ENCODE measurements around the gene ATP7A. TPM values are rescaled to one million over a fixed set of nuclear protein-coding genes. Genes with fewer than 3 reads are reported as not detected.

ATP7A gene
- total RNA-seq, 1 experiment from 2014 or later: 13.5 TPM

DNA sequence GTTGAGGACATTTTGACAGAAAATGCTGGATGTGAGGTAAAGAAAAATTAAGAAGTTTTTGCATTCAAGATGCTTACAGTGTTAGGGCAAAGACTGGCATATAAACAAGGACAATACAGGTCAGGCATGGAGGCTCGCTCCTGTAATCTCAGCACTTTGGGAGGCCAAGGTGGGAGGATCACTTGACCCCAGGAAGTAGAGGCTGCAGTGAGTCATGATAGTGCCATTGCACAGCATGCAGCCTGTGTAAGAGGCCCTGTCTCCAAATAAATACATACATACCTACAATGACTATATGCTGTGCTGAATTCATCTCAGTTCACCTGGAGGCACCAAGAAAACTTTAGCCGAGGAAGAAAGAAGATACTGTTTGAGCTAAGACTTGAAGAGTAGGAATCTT lies 17.6 kb upstream of the ATP7A start:
- CTCF ChIA-PET: no interaction called here
- Histone ChIP-seq H3K4me3 (ENCODE audit: low read depth in 2 of 2, low read length in 2 of 2) (no peak overlapping the region), H3K27ac (ENCODE audit: low read length) (no peak overlapping the region), H3K27me3 (ENCODE audit: control insufficient read depth, insufficient read depth, low read length) (no peaks in the 10 kb centered on the region), H3K36me3 (ENCODE audit: control insufficient read depth, insufficient read depth, low read length) (peaks cover 2% of the 10 kb centered on the region; the same call in 1 of the 2 replicates), H3K4me1 (ENCODE audit: control insufficient read depth, insufficient read depth, low read length) (no peaks in the 10 kb centered on the region; the same call in 1 of the 2 replicates), H3K9me3 (ENCODE audit: control insufficient read depth, insufficient read depth, low read depth, low read length) (no peaks in the 10 kb centered on the region)
- no peak for DNase-seq (ENCODE audit: low read depth, low spot score)
- no peak for TF ChIP-seq CTCF (IDR thresholded peaks at IDR 0.05)
- no peak for TF ChIP-seq REST (IDR thresholded peaks at IDR 0.05; ENCODE audit: insufficient read depth in 1 of 2, low read depth in 2 of 2, low read length in 1 of 2)
- no peak for TF ChIP-seq POLR2AphosphoS5 (IDR thresholded peaks at IDR 0.05; ENCODE audit: low read depth, low read length)
- TF ChIP-seq TCF7L2 (IDR thresholded peaks at IDR 0.05; ENCODE audit: low read depth, low read length): no peak
- TF ChIP-seq SIN3A (IDR thresholded peaks at IDR 0.05; ENCODE audit: borderline replicate concordance, insufficient read depth, low read depth, low read length): no peak
- ATAC-seq: no peak
- POLR2A ChIA-PET: no interaction called here
- intact Hi-C loops (cut with micrococcal nuclease; ENCODE audit: unreplicated experiment): no loop called here
- in situ Hi-C loops (cut with HindIII; ENCODE audit: low pct_unique_long_range_greater_than_20kb, low sequenced_read_pairs): no loop called here
- no TSS peak for BruUV-seq (replicated peaks)

DNA sequence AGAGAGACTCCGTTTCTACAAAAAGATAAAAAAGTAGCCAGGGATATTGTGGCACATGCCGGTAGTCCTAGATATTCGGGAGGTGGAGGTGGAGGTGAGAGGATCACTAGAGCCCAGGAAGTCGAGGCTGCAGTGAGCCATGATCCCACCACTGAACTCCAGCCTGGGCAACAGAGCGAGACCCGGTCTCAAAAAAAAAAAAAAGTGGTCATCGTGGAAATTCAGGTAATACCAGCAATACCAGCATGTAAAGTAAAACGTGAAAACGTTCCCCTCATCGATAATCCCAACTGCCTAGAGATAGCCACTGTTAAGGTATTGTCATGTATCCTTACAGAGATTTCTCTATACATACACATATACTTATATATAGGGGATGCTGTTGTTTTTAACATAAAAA lies 16.8 kb upstream of the ATP7A start:
- H3K27me3 ChIP-seq (ENCODE audit: control insufficient read depth, insufficient read depth, low read length): no peaks in the 10 kb centered on the region
- DNase-seq (ENCODE audit: low read depth, low spot score) (no peak), ATAC-seq (no peak)
- no peaks in the 10 kb centered on the region for H3K9me3 ChIP-seq (ENCODE audit: control insufficient read depth, insufficient read depth, low read depth, low read length)
- no peak overlapping the region for H3K27ac ChIP-seq (ENCODE audit: low read length)
- POLR2A ChIA-PET: no interaction called here
- H3K36me3 ChIP-seq (ENCODE audit: control insufficient read depth, insufficient read depth, low read length): peaks cover 2% of the 10 kb centered on the region; the same call in 1 of the 2 replicates
- TF ChIP-seq TCF7L2 (IDR thresholded peaks at IDR 0.05; ENCODE audit: low read depth, low read length): no peak
- no peak for TF ChIP-seq SIN3A (IDR thresholded peaks at IDR 0.05; ENCODE audit: borderline replicate concordance, insufficient read depth, low read depth, low read length)
- no peak for TF ChIP-seq CTCF (IDR thresholded peaks at IDR 0.05)
- TF ChIP-seq REST (IDR thresholded peaks at IDR 0.05; ENCODE audit: insufficient read depth in 1 of 2, low read depth in 2 of 2, low read length in 1 of 2): no peak
- no peak for TF ChIP-seq POLR2AphosphoS5 (IDR thresholded peaks at IDR 0.05; ENCODE audit: low read depth, low read length)
- H3K4me1 ChIP-seq (ENCODE audit: control insufficient read depth, insufficient read depth, low read length): no peaks in the 10 kb centered on the region; the same call in 1 of the 2 replicates
- H3K4me3 ChIP-seq (ENCODE audit: low read depth in 2 of 2, low read length in 2 of 2): peak overlapping the region; percentile 91 to 95
- intact Hi-C loops (cut with micrococcal nuclease; ENCODE audit: unreplicated experiment): no loop called here
- in situ Hi-C loops (cut with HindIII; ENCODE audit: low pct_unique_long_range_greater_than_20kb, low sequenced_read_pairs): no loop called here
- CTCF ChIA-PET: no interaction called here
- BruUV-seq (replicated peaks): no TSS peak
